GM13977 (cell line): ENCODE measurements around the gene LMO7.
"Not testable (repeated sequence)": the region's sequence is repeated elsewhere in the genome, so short reads cannot be mapped to it uniquely, and the experiment has no call there.

ENCODE experiments used
- DNase-seq: peaks from one replicate; pipeline ENCODE4 v3.0.0; 2012; ENCODE audit warnings: low spot score
- in situ Hi-C: fragments of 300-500 bp; cut with MboI; formaldehyde crosslinking; loops from one replicate; pipeline ENCODE4 v1.12.0; 2022; ENCODE audit warnings: low sequenced_read_pairs, low pct_unique_long_range_greater_than_20kb, mixed read lengths, inconsistent platforms; ENCODE audit not compliant: unreplicated experiment
- TF ChIP-seq, protein P1 (sequence below): IDR thresholded peaks from 2 replicates; pipeline ENCODE4 v1.5.1; 2012; ENCODE audit warnings: mild to moderate bottlenecking, control low read depth; ENCODE audit not compliant: insufficient read depth; ENCODE audit errors: extremely low read depth, missing control alignments

Gene LMO7

DNA sequence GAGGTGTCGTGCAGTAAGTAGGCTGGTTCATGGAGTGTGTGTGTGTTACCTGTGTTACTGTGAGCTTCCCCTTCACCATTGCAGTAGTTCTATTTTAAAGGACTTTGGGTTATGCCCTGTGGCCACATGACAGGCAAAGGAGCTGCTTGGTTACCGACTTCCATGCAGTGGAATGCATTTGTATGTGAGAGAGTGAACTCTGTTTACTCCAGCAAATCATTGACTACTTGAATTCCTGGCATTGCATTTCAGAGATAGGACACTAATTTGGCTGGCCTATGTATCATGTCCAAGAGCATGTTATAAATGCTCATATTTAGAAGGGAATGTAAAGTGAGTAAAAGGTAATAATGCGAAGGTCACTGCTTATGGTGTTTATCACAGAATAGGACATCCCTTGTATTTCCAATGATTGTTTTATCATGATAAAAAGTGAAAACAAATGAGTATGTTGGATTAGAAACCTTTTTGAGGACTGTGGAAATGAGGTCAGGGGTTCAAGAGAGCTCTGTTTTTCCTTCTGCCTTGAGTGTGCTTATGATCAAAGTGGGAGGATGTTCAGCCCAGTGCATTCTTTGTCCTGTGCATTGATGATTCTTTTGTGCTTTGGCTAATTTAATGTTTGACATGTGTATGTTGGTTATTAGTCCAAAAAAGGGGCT, 156.5 kb downstream of the LMO7 start:
- DNase-seq = no peak
- TF ChIP-seq, protein P1, sequence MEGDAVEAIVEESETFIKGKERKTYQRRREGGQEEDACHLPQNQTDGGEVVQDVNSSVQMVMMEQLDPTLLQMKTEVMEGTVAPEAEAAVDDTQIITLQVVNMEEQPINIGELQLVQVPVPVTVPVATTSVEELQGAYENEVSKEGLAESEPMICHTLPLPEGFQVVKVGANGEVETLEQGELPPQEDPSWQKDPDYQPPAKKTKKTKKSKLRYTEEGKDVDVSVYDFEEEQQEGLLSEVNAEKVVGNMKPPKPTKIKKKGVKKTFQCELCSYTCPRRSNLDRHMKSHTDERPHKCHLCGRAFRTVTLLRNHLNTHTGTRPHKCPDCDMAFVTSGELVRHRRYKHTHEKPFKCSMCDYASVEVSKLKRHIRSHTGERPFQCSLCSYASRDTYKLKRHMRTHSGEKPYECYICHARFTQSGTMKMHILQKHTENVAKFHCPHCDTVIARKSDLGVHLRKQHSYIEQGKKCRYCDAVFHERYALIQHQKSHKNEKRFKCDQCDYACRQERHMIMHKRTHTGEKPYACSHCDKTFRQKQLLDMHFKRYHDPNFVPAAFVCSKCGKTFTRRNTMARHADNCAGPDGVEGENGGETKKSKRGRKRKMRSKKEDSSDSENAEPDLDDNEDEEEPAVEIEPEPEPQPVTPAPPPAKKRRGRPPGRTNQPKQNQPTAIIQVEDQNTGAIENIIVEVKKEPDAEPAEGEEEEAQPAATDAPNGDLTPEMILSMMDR = no peak
- in situ Hi-C loops = no loop called here

DNA sequence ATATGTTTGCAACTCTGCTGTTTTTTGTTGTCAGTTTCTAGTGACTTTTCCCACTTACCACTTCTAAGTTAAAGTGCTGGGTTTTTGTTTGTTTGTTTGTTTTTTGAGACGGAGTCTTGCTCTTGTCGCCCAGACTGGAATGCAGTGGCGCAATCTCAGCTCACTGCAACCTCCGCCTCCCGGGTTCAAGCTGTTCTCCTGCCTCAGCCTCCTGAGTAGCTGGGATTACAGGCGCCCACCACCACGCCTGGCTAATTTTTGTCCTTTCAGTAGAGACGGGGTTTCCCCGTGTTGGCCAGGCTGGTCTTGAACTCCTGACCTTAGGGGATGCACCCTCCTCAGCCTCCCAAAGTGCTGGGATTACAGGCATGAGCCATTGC, 157.0 kb downstream of the LMO7 start:
- DNase-seq, in situ Hi-C loops: not testable (repeated sequence)

DNA sequence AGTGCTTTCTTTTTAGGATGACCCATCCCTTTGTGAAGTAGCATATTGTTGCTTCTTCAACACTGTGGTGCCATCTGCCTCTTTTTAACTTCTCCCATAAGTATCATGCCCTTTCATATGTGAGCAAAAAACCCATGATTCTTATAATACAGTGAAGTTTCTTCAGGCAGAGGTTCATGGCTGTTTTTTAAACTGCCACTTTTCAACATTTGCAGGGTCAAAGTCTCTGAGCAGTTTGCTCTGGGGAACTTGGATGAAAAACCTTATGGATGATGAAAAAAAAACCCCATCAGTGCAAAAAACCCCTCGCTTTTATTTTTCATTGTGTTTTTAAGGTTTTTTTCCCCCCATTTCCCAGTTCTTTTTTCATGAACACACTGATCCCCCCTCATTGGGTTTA, 158.5 kb downstream of the LMO7 start:
- DNase-seq = no peak
- TF ChIP-seq, protein P1 = no peak
- in situ Hi-C loops = no loop called here

DNA sequence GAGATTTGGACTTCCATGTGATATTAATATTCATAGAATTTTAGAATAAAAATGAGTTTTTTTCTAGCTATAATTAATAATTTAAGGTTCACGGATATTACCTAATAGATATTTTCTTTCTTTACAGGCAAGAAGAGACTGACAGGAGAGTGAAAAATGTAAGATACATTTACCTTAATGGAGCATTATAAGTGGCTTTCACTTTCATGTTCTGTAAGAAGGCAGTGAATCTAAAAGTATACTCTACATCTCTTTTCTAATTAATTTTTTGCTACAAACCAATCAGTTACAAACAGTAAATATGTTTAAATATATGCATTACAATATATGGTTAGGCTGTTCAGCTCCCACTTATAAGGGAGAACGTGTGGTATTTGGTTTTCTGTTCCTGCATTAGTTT, 159.1 kb downstream of the LMO7 start:
- in situ Hi-C loops = no loop called here
- no peak for DNase-seq
- TF ChIP-seq, protein P1 = no peak

DNA sequence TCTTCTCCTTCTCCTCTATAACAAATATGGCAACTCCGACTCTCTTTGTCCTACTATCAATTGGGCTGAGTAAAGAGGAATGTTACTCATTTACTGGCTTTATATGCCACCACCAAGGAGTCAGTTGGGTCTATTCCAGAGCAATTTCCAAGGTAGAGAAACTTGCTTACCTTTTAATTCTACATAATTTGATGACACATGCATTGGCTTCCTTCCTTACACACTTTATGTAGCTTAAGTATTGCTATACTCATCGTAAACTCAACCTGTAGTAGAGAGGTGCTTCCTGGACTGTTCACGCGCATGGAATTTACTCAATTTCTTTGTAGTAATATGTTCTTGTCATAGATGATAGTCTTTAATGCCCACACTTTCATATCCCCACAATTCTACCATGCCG, 160.7 kb downstream of the LMO7 start:
- in situ Hi-C loops = no loop called here
- TF ChIP-seq, protein P1 = no peak
- DNase-seq = no peak

DNA sequence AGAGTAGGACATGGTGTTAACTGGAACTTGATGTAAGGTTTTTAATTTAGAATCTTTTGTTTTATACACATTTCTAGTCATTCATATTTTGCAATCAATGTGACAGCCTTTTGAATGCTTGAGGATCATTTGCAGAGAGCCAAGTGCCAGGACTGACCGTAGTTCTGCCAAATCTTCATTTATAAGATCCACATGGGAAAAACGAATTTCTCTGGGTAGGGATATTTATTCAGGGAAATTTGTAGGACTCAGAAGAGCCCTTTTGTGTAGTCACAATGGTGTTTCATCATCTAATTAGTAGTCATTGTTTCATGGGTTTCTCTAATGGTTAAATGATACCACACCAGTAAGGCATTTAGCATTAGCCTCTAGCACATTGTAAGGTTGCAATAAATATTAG, 161.1 kb downstream of the LMO7 start:
- DNase-seq = no peak
- in situ Hi-C loops = no loop called here
- TF ChIP-seq, protein P1 = no peak

DNA sequence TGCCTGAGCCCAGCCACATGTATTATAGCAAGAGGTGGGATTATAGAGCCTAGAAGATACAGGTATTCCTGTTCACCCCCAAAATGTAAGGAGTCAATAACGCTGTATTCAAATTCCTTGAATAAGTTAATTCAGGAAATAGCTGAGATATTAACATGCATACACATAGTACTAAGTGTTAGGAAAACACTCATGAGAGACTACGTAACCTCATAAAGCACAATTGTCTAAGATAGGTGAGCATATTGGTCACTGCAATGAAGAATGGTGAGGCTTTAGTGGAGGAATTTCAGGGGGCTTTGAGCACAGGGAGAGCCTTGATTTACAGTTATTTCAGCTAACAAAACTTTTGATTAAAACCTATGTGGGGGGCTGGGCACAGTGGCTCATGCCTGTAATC, 161.6 kb downstream of the LMO7 start:
- in situ Hi-C loops = no loop called here
- DNase-seq = no peak
- TF ChIP-seq, protein P1 = no peak
